ENCODE measurements around the gene SLC25A45. TPM values are rescaled to one million over a fixed set of nuclear protein-coding genes. Genes with fewer than 3 reads are reported as not detected.

The SLC25A45 gene
- polyA plus RNA-seq, 1 donor (not counting 4 experiments of a cell fraction or from before 2014, with no cell fraction given): 0.20 TPM

GRCh38 chr11:65354265-65355012 lies 28.0 kb downstream of the SLC25A45 start, which contains the start of gene TIGD3:
TSS of gene TIGD3 (plus strand) at chr11:65354751. CDS start at chr11:65355809, 1,058 bp downstream.
- Histone ChIP-seq H3K4me1 (ENCODE audit: control insufficient read depth, extremely low read depth, insufficient read depth, low read length) (peaks cover 12% of the 10 kb centered on the region), H3K79me2 (ENCODE audit: control insufficient read depth, insufficient read depth, low read length) (no peaks in the 10 kb centered on the region), H3K9ac (ENCODE audit: control insufficient read depth, extremely low read depth, insufficient read depth, low read length) (peak within 1 kb of the TSS; percentile 61), H3K4me3 (ENCODE audit: control insufficient read depth in 2 of 3, extremely low read depth in 1 of 3, insufficient read depth in 2 of 3, low read depth in 1 of 3, low read length in 3 of 3) (peak within 1 kb of the TSS; percentile 37 to 85 (median 65)), H3K27me3 (ENCODE audit: control insufficient read depth, extremely low read depth, insufficient read depth, low read length) (peaks cover 19% of the 10 kb centered on the region), H3K27ac (ENCODE audit: control insufficient read depth, insufficient read depth, low read length) (no peak within 1 kb of the TSS), H3K36me3 (ENCODE audit: control insufficient read depth in 2 of 2, extremely low read depth in 1 of 2, insufficient read depth in 2 of 2, low read length in 2 of 2) (peaks cover 10 to 14% of the 10 kb centered on the region in 2 experiments), H3K9me1 (ENCODE audit: control insufficient read depth, extremely low read depth, insufficient read depth, low read length) (no peaks in the 10 kb centered on the region), H4K20me1 (ENCODE audit: control insufficient read depth, extremely low read depth, insufficient read depth, low read length) (peaks cover 2% of the 10 kb centered on the region), H3K4me2 (ENCODE audit: control insufficient read depth, extremely low read depth, insufficient read depth, low read depth, low read length) (peak within 1 kb of the TSS; percentile 92), H2AFZ (ENCODE audit: control insufficient read depth, low read length) (peak within 1 kb of the TSS; percentile 65), H3K9me3 (ENCODE audit: control insufficient read depth, low read depth, low read length) (no peaks in the 10 kb centered on the region)
- FAIRE-seq (no peak), DNase-seq (ENCODE audit: low read depth, low spot score) (peak; percentile 63)
- dilution Hi-C loops (cut with MboI; ENCODE audit: extremely low pct_ligation_motif_present, low sequenced_read_pairs): no loop called here
- TF ChIP-seq CTCF (optimal IDR thresholded peaks at IDR 0.05 in 1 of 3, IDR thresholded peaks at IDR 0.05 in 1 of 3, conservative IDR thresholded peaks at IDR 0.05 in 1 of 3; ENCODE audit: extremely low read depth in 1 of 3, insufficient read depth in 2 of 3, low read length in 3 of 3) (no peak), EZH2 (IDR thresholded peaks at IDR 0.05; ENCODE audit: low read length) (no peak)

GRCh38 chr11:65353900-65354264 lies 28.6 kb downstream of the SLC25A45 start:
- dilution Hi-C loops (cut with MboI; ENCODE audit: extremely low pct_ligation_motif_present, low sequenced_read_pairs): no loop called here
- FAIRE-seq (no peak), DNase-seq (ENCODE audit: low read depth, low spot score) (no peak)
- peak overlapping the region; percentile 61 for H3K9ac ChIP-seq (ENCODE audit: control insufficient read depth, extremely low read depth, insufficient read depth, low read length)
- peak overlapping the region; percentile 42 for H2AFZ ChIP-seq (ENCODE audit: control insufficient read depth, low read length)
- H4K20me1 ChIP-seq (ENCODE audit: control insufficient read depth, extremely low read depth, insufficient read depth, low read length): peaks cover 2% of the 10 kb centered on the region
- peak overlapping the region; percentile 92 for H3K4me2 ChIP-seq (ENCODE audit: control insufficient read depth, extremely low read depth, insufficient read depth, low read depth, low read length)
- TF ChIP-seq CTCF (optimal IDR thresholded peaks at IDR 0.05 in 1 of 3, IDR thresholded peaks at IDR 0.05 in 1 of 3, conservative IDR thresholded peaks at IDR 0.05 in 1 of 3; ENCODE audit: extremely low read depth in 1 of 3, insufficient read depth in 2 of 3, low read length in 3 of 3): no peak
- no peak for TF ChIP-seq EZH2 (IDR thresholded peaks at IDR 0.05; ENCODE audit: low read length)
- H3K36me3 ChIP-seq (ENCODE audit: control insufficient read depth in 2 of 2, extremely low read depth in 1 of 2, insufficient read depth in 2 of 2, low read length in 2 of 2): peaks cover 14 to 15% of the 10 kb centered on the region in 2 experiments
- peak overlapping the region; percentile 37 to 85 (median 65) for H3K4me3 ChIP-seq (ENCODE audit: control insufficient read depth in 2 of 3, extremely low read depth in 1 of 3, insufficient read depth in 2 of 3, low read depth in 1 of 3, low read length in 3 of 3)
- H3K9me3 ChIP-seq (ENCODE audit: control insufficient read depth, low read depth, low read length): no peaks in the 10 kb centered on the region
- no peaks in the 10 kb centered on the region for H3K9me1 ChIP-seq (ENCODE audit: control insufficient read depth, extremely low read depth, insufficient read depth, low read length)
- H3K4me1 ChIP-seq (ENCODE audit: control insufficient read depth, extremely low read depth, insufficient read depth, low read length): peaks cover 12% of the 10 kb centered on the region
- no peaks in the 10 kb centered on the region for H3K79me2 ChIP-seq (ENCODE audit: control insufficient read depth, insufficient read depth, low read length)
- peaks cover 19% of the 10 kb centered on the region for H3K27me3 ChIP-seq (ENCODE audit: control insufficient read depth, extremely low read depth, insufficient read depth, low read length)
- no peak overlapping the region for H3K27ac ChIP-seq (ENCODE audit: control insufficient read depth, insufficient read depth, low read length)

Measured in keratinocyte (primary cell).